PC-3 (cell line): Measurements from ENCODE around the gene WHRN.

Experiments used
- EZH2 ChIP-seq: fragments of 300-600 bp; sonication (generic); IDR thresholded peaks from one replicate; pipeline ENCODE4 v1.6.1; 2017; ENCODE audit warnings: antibody characterized with exemption, mild to moderate bottlenecking, low read length; ENCODE audit not compliant: unreplicated experiment
- EZH2phosphoT487 ChIP-seq: fragments of 300-600 bp; sonication (generic); IDR thresholded peaks from 2 replicates; pipeline ENCODE4 v1.6.1; 2018; ENCODE audit warnings: mild to moderate bottlenecking, antibody characterized with exemption, low read length, borderline replicate concordance
- TF ChIP-seq, protein P1 (sequence below): fragments of 300-600 bp; sonication (generic); conservative IDR thresholded peaks from 2 replicates; pipeline ENCODE4 v1.5.1; 2017; ENCODE audit warnings: antibody characterized with exemption, low read depth, mild to moderate bottlenecking, low read length

DNA sequence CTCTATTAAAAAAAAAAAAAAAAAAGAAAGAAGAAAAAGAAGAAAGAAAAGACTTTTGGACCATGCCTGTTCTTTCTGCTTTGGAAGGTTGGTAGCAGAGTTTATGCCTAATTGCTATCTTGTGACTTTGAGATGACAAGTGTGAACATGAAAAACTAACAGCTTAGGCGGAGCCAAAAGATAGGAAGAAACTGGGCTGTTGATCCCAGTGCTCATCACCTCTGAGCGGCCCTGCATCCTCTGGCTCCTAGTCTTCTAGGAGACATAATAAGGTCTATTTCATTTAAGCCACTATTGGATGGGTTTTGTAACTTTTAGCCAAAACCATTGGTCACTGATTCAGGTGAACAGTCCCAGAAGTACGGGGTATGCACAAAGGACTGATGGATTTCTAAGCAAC, 47.9 kb upstream of the WHRN start:
- TF ChIP-seq, protein P1, sequence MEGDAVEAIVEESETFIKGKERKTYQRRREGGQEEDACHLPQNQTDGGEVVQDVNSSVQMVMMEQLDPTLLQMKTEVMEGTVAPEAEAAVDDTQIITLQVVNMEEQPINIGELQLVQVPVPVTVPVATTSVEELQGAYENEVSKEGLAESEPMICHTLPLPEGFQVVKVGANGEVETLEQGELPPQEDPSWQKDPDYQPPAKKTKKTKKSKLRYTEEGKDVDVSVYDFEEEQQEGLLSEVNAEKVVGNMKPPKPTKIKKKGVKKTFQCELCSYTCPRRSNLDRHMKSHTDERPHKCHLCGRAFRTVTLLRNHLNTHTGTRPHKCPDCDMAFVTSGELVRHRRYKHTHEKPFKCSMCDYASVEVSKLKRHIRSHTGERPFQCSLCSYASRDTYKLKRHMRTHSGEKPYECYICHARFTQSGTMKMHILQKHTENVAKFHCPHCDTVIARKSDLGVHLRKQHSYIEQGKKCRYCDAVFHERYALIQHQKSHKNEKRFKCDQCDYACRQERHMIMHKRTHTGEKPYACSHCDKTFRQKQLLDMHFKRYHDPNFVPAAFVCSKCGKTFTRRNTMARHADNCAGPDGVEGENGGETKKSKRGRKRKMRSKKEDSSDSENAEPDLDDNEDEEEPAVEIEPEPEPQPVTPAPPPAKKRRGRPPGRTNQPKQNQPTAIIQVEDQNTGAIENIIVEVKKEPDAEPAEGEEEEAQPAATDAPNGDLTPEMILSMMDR = no peak
- TF ChIP-seq EZH2phosphoT487 = no peak
- TF ChIP-seq EZH2 = no peak
